SK-N-SH (cell line): ENCODE data around the gene CFAP100. TPM values are rescaled to one million over a fixed set of nuclear protein-coding genes. Genes with fewer than 3 reads are reported as not detected.

ENCODE experiments used
- CTCF ChIA-PET: fragments of 300-600, 350-600 bp; formaldehyde crosslinking; extraction: SDS; loops from one replicate; lab custom pipeline; 2021; lab: Yijun Ruan, JAX
- POLR2A ChIA-PET: fragments of 350-600 bp; sonication (Branson Sonifier 250); formaldehyde crosslinking; extraction: SDS; loops from one replicate; lab custom pipeline; 2020; ENCODE audit warnings: antibody characterized with exemption, inconsistent platforms; lab: Yijun Ruan, JAX
- DNase-seq: peaks from one replicate; pipeline ENCODE4 v3.0.0; 2012
- H2AFZ ChIP-seq: fragments of 200-600 bp; sonication (generic); 2 replicates; pipeline ENCODE4 v1.8.1; 2016; ENCODE audit warnings: antibody characterized with exemption, mild to moderate bottlenecking, low read depth
- H3F3A ChIP-seq: fragments of 200-600 bp; sonication (generic); replicated peaks from 2 replicates; pipeline ENCODE3; 2016; ENCODE audit warnings: antibody characterized with exemption, mild to moderate bottlenecking; ENCODE audit not compliant: insufficient read depth
- H3K27ac ChIP-seq, 2 experiments: fragments of 200-500 bp in 1 of 2; fragments of 200-600 bp in 1 of 2; sonication (Bioruptor generic) in 1 of 2; sonication (generic), shearing (Covaris generic) in 1 of 2; 2 replicates each; pipeline versions ENCODE4 v1.5.1 to v1.6.1; 2014 to 2016; ENCODE audit warnings: low read depth in 2 of 2, inconsistent platforms in 1 of 2, low read length in 1 of 2, mild to moderate bottlenecking in 1 of 2, mixed read lengths in 1 of 2
- H3K27me3 ChIP-seq: fragments of 200-600 bp; sonication (generic), shearing (Covaris generic); 2 replicates; pipeline ENCODE4 v1.6.1; 2016; ENCODE audit warnings: mixed run types; ENCODE audit not compliant: insufficient read depth
- H3K36me3 ChIP-seq, 2 experiments: fragments of 200-500 bp in 1 of 2; fragments of 200-600 bp in 1 of 2; sonication (Bioruptor generic) in 1 of 2; sonication (generic) in 1 of 2; replicated peaks in 1 of 2; 2 replicates each; pipeline versions ENCODE3 to v1.5.1; 2014 to 2016; ENCODE audit warnings: low read length in 1 of 2, mild to moderate bottlenecking in 1 of 2; ENCODE audit not compliant: insufficient read depth in 2 of 2, control insufficient read depth in 1 of 2
- H3K4me1 ChIP-seq, 2 experiments: fragments of 200-500 bp in 1 of 2; fragments of 200-600 bp in 1 of 2; sonication (Bioruptor generic) in 1 of 2; sonication (generic), shearing (Covaris generic) in 1 of 2; 2 replicates each; pipeline versions ENCODE4 v1.5.1 to v1.6.1; 2014 to 2016; ENCODE audit warnings: low read depth in 1 of 2, low read length in 1 of 2, mixed run types in 1 of 2; ENCODE audit not compliant: insufficient read depth in 2 of 2, control insufficient read depth in 1 of 2
- H3K4me2 ChIP-seq: fragments of 200-600 bp; sonication (generic), shearing (Covaris generic); 2 replicates; pipeline ENCODE4 v1.6.1; 2017; ENCODE audit warnings: mixed run types
- H3K4me3 ChIP-seq, 2 experiments: fragments of 200-500 bp in 1 of 2; fragments of 200-600 bp in 1 of 2; sonication (Bioruptor generic) in 1 of 2; sonication (generic), shearing (Covaris generic) in 1 of 2; 2 replicates each; pipeline versions ENCODE4 v1.5.1 to v1.8.1; 2014 to 2016; ENCODE audit warnings: low read depth in 2 of 2, inconsistent platforms in 1 of 2, low read length in 1 of 2, mild to moderate bottlenecking in 1 of 2, mixed read lengths in 1 of 2, moderate library complexity in 1 of 2
- H3K79me2 ChIP-seq: fragments of 200-600 bp; sonication (generic); 2 replicates; pipeline ENCODE4 v1.8.1; 2017; ENCODE audit warnings: mild to moderate bottlenecking; ENCODE audit not compliant: insufficient read depth
- H3K9ac ChIP-seq: fragments of 200-600 bp; sonication (generic); 2 replicates; pipeline ENCODE4 v1.6.1; 2017; ENCODE audit warnings: mixed run types
- H3K9me2 ChIP-seq: fragments of 200-600 bp; sonication (generic); 2 replicates; pipeline ENCODE4 v1.6.1; 2017; ENCODE audit warnings: mixed run types
- H3K9me3 ChIP-seq: fragments of 200-600 bp; sonication (generic); 2 replicates; pipeline ENCODE4 v1.6.1; 2017; ENCODE audit warnings: mixed run types, mild to moderate bottlenecking, moderate library complexity
- H4K20me1 ChIP-seq: fragments of 200-600 bp; sonication (generic); 2 replicates; pipeline ENCODE4 v1.6.1; 2017; ENCODE audit warnings: mild to moderate bottlenecking, mixed run types; ENCODE audit not compliant: insufficient read depth
- ELF1 ChIP-seq: IDR thresholded peaks from 2 replicates; pipeline ENCODE4 v1.4.0; 2012
- EZH2phosphoT487 ChIP-seq: fragments of 200-600 bp; sonication (generic); IDR thresholded peaks from 2 replicates; pipeline ENCODE4 v1.6.1; 2017; ENCODE audit warnings: low read depth, mixed run types, mild to moderate bottlenecking, antibody characterized with exemption, moderate library complexity, borderline replicate concordance
- GATA2 ChIP-seq: sonication (generic); formaldehyde crosslinking; IDR thresholded peaks from 2 replicates; pipeline ENCODE4 v1.5.0; 2020; ENCODE audit warnings: mild to moderate bottlenecking, missing genetic modification reagents
- MAX ChIP-seq: IDR thresholded peaks from 2 replicates; pipeline ENCODE4 v1.4.0; 2012; ENCODE audit warnings: low read depth
- MEF2A ChIP-seq: IDR thresholded peaks from 2 replicates; pipeline ENCODE4 v1.4.0; 2012; ENCODE audit warnings: low read depth, borderline replicate concordance
- NFIC ChIP-seq: IDR thresholded peaks from 2 replicates; pipeline ENCODE4 v1.4.0; 2012; ENCODE audit warnings: borderline replicate concordance
- NRF1 ChIP-seq: IDR thresholded peaks from 2 replicates; pipeline ENCODE4 v1.6.1; 2012; ENCODE audit warnings: low read depth, mild to moderate bottlenecking, low read length
- POLR2AphosphoS5 ChIP-seq: IDR thresholded peaks from 2 replicates; pipeline ENCODE4 v1.6.1; 2012; ENCODE audit warnings: low read depth, low read length
- RFX5 ChIP-seq: IDR thresholded peaks from 2 replicates; pipeline ENCODE4 v1.6.1; 2012; ENCODE audit warnings: mild to moderate bottlenecking, improper control_type of control experiment, low read length
- SIN3A ChIP-seq: IDR thresholded peaks from 2 replicates; pipeline ENCODE4 v1.6.1; 2012; ENCODE audit warnings: low read depth, mild to moderate bottlenecking, low read length, moderate library complexity, borderline replicate concordance
- TAF1 ChIP-seq: IDR thresholded peaks from 2 replicates; pipeline ENCODE4 v1.6.1; 2012; ENCODE audit warnings: low read depth, mild to moderate bottlenecking, low read length, moderate library complexity, borderline replicate concordance
- TCF12 ChIP-seq: IDR thresholded peaks from 2 replicates; pipeline ENCODE4 v1.4.0; 2012
- USF2 ChIP-seq: fragments of 150-350 bp; IDR thresholded peaks from 2 replicates; pipeline ENCODE4 v1.6.1; 2017; ENCODE audit warnings: antibody characterized with exemption, low read length, low read depth, borderline replicate concordance
- YY1 ChIP-seq: IDR thresholded peaks from 2 replicates; pipeline ENCODE4 v1.4.0; 2012; ENCODE audit warnings: low read depth, mild to moderate bottlenecking
- WGBS: methylation state at CpG from one replicate; pipeline ENCODE4 v1.1.6; 2017; ENCODE audit warnings: low lambda C conversion rate; 5-methylcytosine and 5-hydroxymethylcytosine counted together
- polyA plus RNA-seq, 3 experiments: library from polyadenylated mRNA; depleted of rRNA; stranded (reverse); fragments of >200 nt; gene quantifications; 2 replicates each; pipeline ENCODE4 v1.2.3, GENCODE V29; 2012

The CFAP100 gene
- polyA plus RNA-seq, 1 of the 3 experiments (the other 2 are of a cell fraction) = not detected

GRCh38 chr3:126378341-126378751 is 16.4 kb upstream of the CFAP100 start:
- Histone ChIP-seq H3K36me3 (no peaks in the 10 kb centered on the region), H3K4me3 (no peak overlapping the region), H3K4me1 (peaks cover 0 to 21% of the 10 kb centered on the region in 2 experiments; a peak in 1 of 4 replicates), H3K9me2 (no peaks in the 10 kb centered on the region), H3K79me2 (no peaks in the 10 kb centered on the region), H4K20me1 (no peaks in the 10 kb centered on the region), H3K9me3 (no peaks in the 10 kb centered on the region), H3K9ac (no peak overlapping the region), H3K27me3 (peaks cover 8% of the 10 kb centered on the region; the same call in 1 of the 2 replicates), H3K4me2 (no peak overlapping the region), H2AFZ (no peak overlapping the region), H3K27ac (no peak overlapping the region), H3F3A (no peaks in the 10 kb centered on the region)
- POLR2A ChIA-PET = no interaction called here
- CTCF ChIA-PET = interaction anchor here (0.7 to 5.3 kb wide), 6 partner anchors 11 to 302 kb away, joined by 3 to 30 read pairs (median 3); no protein-coding TSS in a partner anchor
- TF ChIP-seq SIN3A (no peak), NRF1 (no peak), TAF1 (no peak), RFX5 (no peak), USF2 (no peak), TCF12 (no peak), EZH2phosphoT487 (no peak), MEF2A (no peak), YY1 (no peak), MAX (no peak), ELF1 (no peak)
- WGBS = 27% methylated on average over 3 of the region's 6 CpGs
- DNase-seq = no peak

- no peaks in the 10 kb centered on the region for H3K36me3 ChIP-seq
- TF ChIP-seq GATA2 (CRISPR knock-in tag) (no peak), POLR2AphosphoS5 (no peak), NFIC (no peak), YY1 (no peak)
- H3F3A ChIP-seq = no peaks in the 10 kb centered on the region
- H2AFZ ChIP-seq = no peak overlapping the region
- ChIA-PET CTCF (interaction anchor here (0.9 to 5.3 kb wide), 2 partner anchors 9 to 15 kb away, joined by 3 to 30 read pairs; no protein-coding TSS in a partner anchor), POLR2A (no interaction called here)
- H3K27ac ChIP-seq = no peak overlapping the region
- no peak for DNase-seq
- H3K4me3 ChIP-seq = no peak overlapping the region
- H3K9me3 ChIP-seq = no peaks in the 10 kb centered on the region
- H3K9me2 ChIP-seq = no peaks in the 10 kb centered on the region
- H3K4me2 ChIP-seq = no peak overlapping the region
- H4K20me1 ChIP-seq = no peaks in the 10 kb centered on the region
- no peaks in the 10 kb centered on the region for H3K79me2 ChIP-seq
- H3K4me1 ChIP-seq = peaks cover 0 to 13% of the 10 kb centered on the region in 2 experiments; a peak in 1 of 4 replicates
- peaks cover 7% of the 10 kb centered on the region; the same call in 1 of the 2 replicates for H3K27me3 ChIP-seq
- WGBS = 44% methylated on average over 15 of the region's 17 CpGs
- no peak overlapping the region for H3K9ac ChIP-seq
These were observed 14.5 kb upstream of the CFAP100 start for GRCh38 chr3:126380011-126380768.
